IMR-90 (cell line): ENCODE results near the gene MLKL. TPM values are rescaled to one million over a fixed set of nuclear protein-coding genes. Genes with fewer than 3 reads are reported as not detected.

ENCODE experiments used
- ATAC-seq: fragments of 200-7000 bp; cut with Tn5 transposase; 2 replicates; pipeline ENCODE4 v1.9.1; 2020; ENCODE audit warnings: low read depth, mild to moderate bottlenecking, moderate library complexity
- BruUV-seq: library from RNA; stranded (reverse); fragments of 400-500 nt; replicated peaks from 2 replicates; lab custom pipeline; 2021; lab: Mats Ljungman, UMichigan
- CTCF ChIA-PET: fragments of 300-600 bp; formaldehyde crosslinking; extraction: SDS; loops from one replicate; lab custom pipeline; 2021; ENCODE audit warnings: antibody characterized with exemption; lab: Yijun Ruan, JAX
- POLR2A ChIA-PET: fragments of 300-600 bp; sonication (Branson Sonifier 250); formaldehyde crosslinking; loops from one replicate; lab custom pipeline; 2022; ENCODE audit warnings: antibody characterized with exemption; ENCODE audit not compliant: unreplicated experiment; lab: Charles Lee
- DNase-seq: peaks from one replicate; pipeline ENCODE4 v3.0.0; 2013
- H2AFZ ChIP-seq: replicated peaks from 2 replicates; pipeline ENCODE3; 2013; ENCODE audit warnings: low read length, mild to moderate bottlenecking; ENCODE audit not compliant: poor library complexity
- H2AK5ac ChIP-seq: 2 replicates; pipeline ENCODE4 v1.6.1; 2013; ENCODE audit warnings: low read depth, low read length, inconsistent platforms
- H2AK9ac ChIP-seq: replicated peaks from 2 replicates; pipeline ENCODE3; 2013; ENCODE audit warnings: mild to moderate bottlenecking, low read depth, low read length, moderate library complexity; ENCODE audit not compliant: poor library complexity
- H2BK120ac ChIP-seq: 2 replicates; pipeline ENCODE4 v1.6.1; 2013; ENCODE audit warnings: low read depth, low read length, inconsistent platforms
- H2BK15ac ChIP-seq: 3 replicates; pipeline ENCODE4 v1.6.1; 2013; ENCODE audit warnings: low read depth, low read length, inconsistent platforms
- H2BK20ac ChIP-seq: 2 replicates; pipeline ENCODE4 v1.6.1; 2013; ENCODE audit warnings: low read depth, mild to moderate bottlenecking, inconsistent platforms, low read length, moderate library complexity
- H2BK5ac ChIP-seq: 2 replicates; pipeline ENCODE4 v1.6.1; 2013; ENCODE audit warnings: mild to moderate bottlenecking, low read depth, low read length, inconsistent platforms; ENCODE audit not compliant: poor library complexity, severe bottlenecking
- H3K14ac ChIP-seq: replicated peaks from 2 replicates; pipeline ENCODE4 v1.6.1; 2013; ENCODE audit warnings: low read depth, low read length, inconsistent platforms
- H3K18ac ChIP-seq: 2 replicates; pipeline ENCODE4 v1.6.1; 2013; ENCODE audit warnings: low read depth, low read length, control low read depth
- H3K23ac ChIP-seq: 2 replicates; pipeline ENCODE4 v1.6.1; 2013; ENCODE audit warnings: low read depth, low read length, inconsistent platforms
- H3K27ac ChIP-seq: 2 replicates; pipeline ENCODE4 v1.5.1; 2013; ENCODE audit warnings: mild to moderate bottlenecking, control low read depth, low read length; ENCODE audit not compliant: insufficient read depth
- H3K27me3 ChIP-seq: 2 replicates; pipeline ENCODE4 v1.6.1; 2013; ENCODE audit warnings: low read length; ENCODE audit not compliant: control insufficient read depth, insufficient read depth
- H3K36me3 ChIP-seq: 2 replicates; pipeline ENCODE4 v1.6.1; 2013; ENCODE audit warnings: low read length, mixed read lengths; ENCODE audit not compliant: control insufficient read depth, insufficient read depth
- H3K4ac ChIP-seq: 2 replicates; pipeline ENCODE4 v1.6.1; 2013; ENCODE audit warnings: low read depth, low read length, inconsistent platforms
- H3K4me1 ChIP-seq: 2 replicates; pipeline ENCODE4 v1.6.1; 2013; ENCODE audit warnings: low read length, mixed read lengths; ENCODE audit not compliant: control insufficient read depth, insufficient read depth
- H3K4me2 ChIP-seq: 2 replicates; pipeline ENCODE4 v1.6.1; 2013; ENCODE audit warnings: low read depth, mild to moderate bottlenecking, control low read depth, low read length, moderate library complexity
- H3K4me3 ChIP-seq: 2 replicates; pipeline ENCODE4 v1.5.1; 2013; ENCODE audit warnings: low read depth, mild to moderate bottlenecking, control low read depth, low read length, moderate library complexity; ENCODE audit not compliant: insufficient read depth
- H3K56ac ChIP-seq: 2 replicates; pipeline ENCODE4 v1.6.1; 2013; ENCODE audit warnings: low read length, inconsistent platforms; ENCODE audit not compliant: insufficient read depth; ENCODE audit errors: extremely low read depth
- H3K79me1 ChIP-seq, 2 experiments: 2 replicates each; pipeline ENCODE4 v1.6.1; 2013; ENCODE audit warnings: low read length in 2 of 2, inconsistent platforms in 1 of 2, low read depth in 1 of 2
- H3K9ac ChIP-seq: 2 replicates; pipeline ENCODE4 v1.6.1; 2013; ENCODE audit warnings: low read depth, low read length, control low read depth
- H3K9me1 ChIP-seq: 2 replicates; pipeline ENCODE4 v1.6.1; 2013; ENCODE audit warnings: low read length, inconsistent platforms; ENCODE audit not compliant: insufficient read depth
- H3K9me3 ChIP-seq: 2 replicates; pipeline ENCODE4 v1.6.1; 2013; ENCODE audit warnings: low read length; ENCODE audit not compliant: control insufficient read depth, insufficient read depth
- H4K20me1 ChIP-seq: 2 replicates; pipeline ENCODE4 v1.6.1; 2013; ENCODE audit warnings: low read length, inconsistent platforms; ENCODE audit not compliant: insufficient read depth
- H4K5ac ChIP-seq: 2 replicates; pipeline ENCODE4 v1.6.1; 2013; ENCODE audit warnings: mild to moderate bottlenecking, low read depth, low read length, control low read depth
- H4K8ac ChIP-seq, 2 experiments: 2 replicates each; pipeline ENCODE4 v1.6.1; 2013; ENCODE audit warnings: low read depth in 2 of 2, low read length in 2 of 2, control low read depth in 1 of 2, inconsistent platforms in 1 of 2
- H4K91ac ChIP-seq: 2 replicates; pipeline ENCODE4 v1.6.1; 2013; ENCODE audit warnings: low read depth, low read length, inconsistent platforms; ENCODE audit not compliant: insufficient read depth
- BHLHE40 ChIP-seq: fragments of 150-350 bp; IDR thresholded peaks from 2 replicates; pipeline ENCODE4 v1.6.1; 2016; ENCODE audit warnings: mild to moderate bottlenecking, low read depth, low read length
- CEBPB ChIP-seq: IDR thresholded peaks from 2 replicates; pipeline ENCODE4 v1.6.1; 2012; ENCODE audit warnings: low read depth, low read length, improper control_type of control experiment
- CHD1 ChIP-seq: IDR thresholded peaks from 2 replicates; pipeline ENCODE4 v1.6.1; 2012; ENCODE audit warnings: low read depth, low read length, improper control_type of control experiment
- FOS ChIP-seq: fragments of 150-350 bp; IDR thresholded peaks from 2 replicates; pipeline ENCODE4 v1.6.1; 2016; ENCODE audit warnings: low read depth, low read length
- MAFK ChIP-seq: IDR thresholded peaks from 2 replicates; pipeline ENCODE4 v1.6.1; 2012; ENCODE audit warnings: low read depth, low read length, improper control_type of control experiment
- MAZ ChIP-seq: IDR thresholded peaks from 2 replicates; pipeline ENCODE4 v1.6.1; 2012; ENCODE audit warnings: low read depth, mild to moderate bottlenecking, low read length, improper control_type of control experiment, moderate library complexity, borderline replicate concordance
- NFE2L2 ChIP-seq: fragments of 150-350 bp; IDR thresholded peaks from 2 replicates; pipeline ENCODE4 v1.6.1; 2016; ENCODE audit warnings: low read depth, mild to moderate bottlenecking, low read length
- RAD21 ChIP-seq: IDR thresholded peaks from 2 replicates; pipeline ENCODE4 v1.6.1; 2012; ENCODE audit warnings: low read length, improper control_type of control experiment
- RCOR1 ChIP-seq: IDR thresholded peaks from 2 replicates; pipeline ENCODE4 v1.6.1; 2012; ENCODE audit warnings: mild to moderate bottlenecking, low read length, improper control_type of control experiment; ENCODE audit not compliant: insufficient replicate concordance
- SMC3 ChIP-seq: fragments of 150-350 bp; IDR thresholded peaks from 2 replicates; pipeline ENCODE4 v1.6.1; 2016; ENCODE audit warnings: low read depth, mild to moderate bottlenecking, antibody characterized with exemption, low read length, moderate library complexity
- WGBS, 2 experiments: methylation state at CpG; one replicate each; pipeline versions ENCODE4 v1.1.5 to v1.1.7; 2013; ENCODE audit warnings: missing lambda C conversion rate in 2 of 2; ENCODE audit not compliant: insufficient read length in 1 of 2; ENCODE audit errors: extremely low coverage in 2 of 2; 5-methylcytosine and 5-hydroxymethylcytosine counted together
- dilution Hi-C: fragments of 300-500 bp; cut with HindIII; formaldehyde crosslinking; loops from one replicate; pipeline ENCODE4 v1.14.3; 2018; ENCODE audit warnings: low sequenced_read_pairs; ENCODE audit not compliant: unreplicated experiment
- in situ Hi-C: fragments of 300-500 bp; cut with MboI; formaldehyde crosslinking; loops from 3 replicates; pipeline ENCODE4 v1.14.3; 2019; ENCODE audit warnings: low sequenced_read_pairs, inconsistent platforms, mixed read lengths
- intact Hi-C: fragments of 100-400 bp; cut with micrococcal nuclease; formaldehyde crosslinking; loops from 2 replicates; pipeline ENCODE4 v1.10.0; 2022
- polyA plus RNA-seq, 3 experiments: library from polyadenylated mRNA; depleted of rRNA; stranded (reverse); fragments of >200 nt; gene quantifications; 2 replicates each; pipeline ENCODE4 v1.2.3, GENCODE V29; 2012; ENCODE audit warnings: low replicate concordance in 1 of 3
- total RNA-seq: library from RNA; depleted of rRNA; stranded (reverse); fragments of >200 nt; gene quantifications from 2 replicates; pipeline ENCODE4 v1.2.3, GENCODE V29; 2012
- TF ChIP-seq, protein P1 (sequence below): fragments of 150-350 bp; IDR thresholded peaks from 2 replicates; pipeline ENCODE4 v1.6.1; 2016; ENCODE audit warnings: low read depth, mild to moderate bottlenecking, low read length, moderate library complexity, borderline replicate concordance

MLKL gene
- total and polyA plus RNA-seq, 2 of the 4 experiments (the other 2 are of a cell fraction) = 3.6 to 4.5 TPM

- intact Hi-C loops = no loop called here
- H4K91ac ChIP-seq = peak overlapping the region; percentile 60; the same call in 1 of the 2 replicates
- dilution Hi-C loops = no loop called here
- ATAC-seq (no peak), DNase-seq (no peak)
- CTCF ChIA-PET = interaction anchor here (1.3 to 2.3 kb wide), 2 partner anchors 20 to 69 kb away, joined by 3 to 8 read pairs; no protein-coding TSS in a partner anchor
- H3K18ac ChIP-seq = no peak overlapping the region
- no peak overlapping the region for H4K8ac ChIP-seq
- WGBS, 2 experiments = no CpG with 5 or more reads among the region's 4 CpGs
- POLR2A ChIA-PET = interaction anchor here (0.6 kb wide), 1 partner anchor 42 kb away, joined by 4 read pairs; no protein-coding TSS in a partner anchor
- 0 out of 3 replicates have a peak overlapping the region, but pooled peaks have one; percentile 43 for H2BK15ac ChIP-seq
- no peak overlapping the region for H3K27ac ChIP-seq
- peak overlapping the region; percentile 39; the same call in 1 of the 2 replicates for H2BK120ac ChIP-seq
- BruUV-seq = no TSS peak
- H3K4me2 ChIP-seq = no peak overlapping the region
- no peak for TF ChIP-seq RAD21
- no peak for TF ChIP-seq CHD1
- no peak for TF ChIP-seq CEBPB
- TF ChIP-seq RCOR1 = no peak
- no peak for TF ChIP-seq MAZ
- TF ChIP-seq, protein P1, sequence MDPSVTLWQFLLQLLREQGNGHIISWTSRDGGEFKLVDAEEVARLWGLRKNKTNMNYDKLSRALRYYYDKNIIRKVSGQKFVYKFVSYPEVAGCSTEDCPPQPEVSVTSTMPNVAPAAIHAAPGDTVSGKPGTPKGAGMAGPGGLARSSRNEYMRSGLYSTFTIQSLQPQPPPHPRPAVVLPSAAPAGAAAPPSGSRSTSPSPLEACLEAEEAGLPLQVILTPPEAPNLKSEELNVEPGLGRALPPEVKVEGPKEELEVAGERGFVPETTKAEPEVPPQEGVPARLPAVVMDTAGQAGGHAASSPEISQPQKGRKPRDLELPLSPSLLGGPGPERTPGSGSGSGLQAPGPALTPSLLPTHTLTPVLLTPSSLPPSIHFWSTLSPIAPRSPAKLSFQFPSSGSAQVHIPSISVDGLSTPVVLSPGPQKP = no peak
- no peak for TF ChIP-seq BHLHE40
- no peak for TF ChIP-seq FOS
- TF ChIP-seq SMC3 = no peak
- TF ChIP-seq MAFK = no peak
- no peak for TF ChIP-seq NFE2L2
- H2AK9ac ChIP-seq = no peak overlapping the region
- in situ Hi-C loops = no loop called here
- H3K4ac ChIP-seq = peak overlapping the region; percentile 15; the same call in 1 of the 2 replicates
- no peak overlapping the region for H3K23ac ChIP-seq
- no peak overlapping the region for H2AFZ ChIP-seq
- peak overlapping the region; percentile 39; the same call in 1 of the 2 replicates for H2BK20ac ChIP-seq
- H3K4me3 ChIP-seq = no peak overlapping the region
- no peaks in the 10 kb centered on the region for H3K79me1 ChIP-seq
- H4K20me1 ChIP-seq = no peaks in the 10 kb centered on the region
- H3K14ac ChIP-seq = no peak overlapping the region
- H3K36me3 ChIP-seq = no peaks in the 10 kb centered on the region
- H2BK5ac ChIP-seq = no peak overlapping the region
- peaks cover 14% of the 10 kb centered on the region for H3K4me1 ChIP-seq
- H4K5ac ChIP-seq = no peak overlapping the region
- H3K9me3 ChIP-seq = no peaks in the 10 kb centered on the region
- H3K9ac ChIP-seq = no peak overlapping the region
- peaks cover 4% of the 10 kb centered on the region; the same call in 1 of the 2 replicates for H3K9me1 ChIP-seq
- peak overlapping the region; percentile 92 for H2AK5ac ChIP-seq
- no peak overlapping the region for H3K56ac ChIP-seq
- no peaks in the 10 kb centered on the region for H3K27me3 ChIP-seq
Measured at GRCh38 chr16:74744566-74744965, 43.9 kb upstream of the MLKL start.
